GM23338 (cell line): ENCODE data around the gene DENND4C. TPM values are rescaled to one million over a fixed set of nuclear protein-coding genes. Genes with fewer than 3 reads are reported as not detected.
A peak's percentile ranks its signal among the peaks of the same experiment; 100 is the strongest.

Source experiments
- ATAC-seq: fragments of 200-7000 bp; cut with Tn5 transposase; 3 replicates; pipeline ENCODE4 v1.9.1; 2020
- DNase-seq: peaks from one replicate; pipeline ENCODE4 v3.0.0-alpha.2; 2015; ENCODE audit warnings: low spot score
- H2AFZ ChIP-seq: fragments of 200-600 bp; sonication (generic); 2 replicates; pipeline ENCODE4 v1.8.0; 2016; ENCODE audit warnings: antibody characterized with exemption, mild to moderate bottlenecking, moderate library complexity
- H3F3A ChIP-seq: fragments of 200-600 bp; sonication (generic); replicated peaks from 2 replicates; pipeline ENCODE4 v1.8.0; 2017; ENCODE audit warnings: antibody characterized with exemption, mixed run types, low read depth
- H3K27ac ChIP-seq: fragments of 200-600 bp; sonication (generic); 2 replicates; pipeline ENCODE4 v1.6.1; 2016; ENCODE audit warnings: low read depth
- H3K27me3 ChIP-seq: fragments of 200-600 bp; sonication (generic); 2 replicates; pipeline ENCODE4 v1.8.0; 2016; ENCODE audit warnings: mild to moderate bottlenecking, mixed run types, moderate library complexity; ENCODE audit not compliant: insufficient read depth
- H3K36me3 ChIP-seq: fragments of 200-600 bp; sonication (generic); 2 replicates; pipeline ENCODE4 v1.8.0; 2016; ENCODE audit warnings: mild to moderate bottlenecking; ENCODE audit not compliant: insufficient read depth
- H3K4me1 ChIP-seq: fragments of 200-600 bp; sonication (generic); 2 replicates; pipeline ENCODE4 v1.8.0; 2016; ENCODE audit warnings: mild to moderate bottlenecking, moderate library complexity; ENCODE audit not compliant: insufficient read depth
- H3K4me2 ChIP-seq: fragments of 200-600 bp; sonication (generic); 2 replicates; pipeline ENCODE4 v1.7.1; 2017; ENCODE audit warnings: mixed run types
- H3K4me3 ChIP-seq: fragments of 200-600 bp; sonication (generic); 2 replicates; pipeline ENCODE4 v1.6.1; 2016; ENCODE audit warnings: mixed run types
- H3K79me2 ChIP-seq: fragments of 200-600 bp; sonication (generic); replicated peaks from 2 replicates; pipeline ENCODE4 v1.8.0; 2017; ENCODE audit warnings: mild to moderate bottlenecking; ENCODE audit not compliant: insufficient read depth
- H3K9me2 ChIP-seq: fragments of 200-600 bp; sonication (generic); 2 replicates; pipeline ENCODE4 v1.8.0; 2017; ENCODE audit not compliant: insufficient read depth
- H4K20me1 ChIP-seq: fragments of 200-600 bp; sonication (generic); replicated peaks from 2 replicates; pipeline ENCODE4 v1.8.0; 2017; ENCODE audit warnings: mild to moderate bottlenecking; ENCODE audit not compliant: insufficient read depth
- H3K27ac Mint-ChIP-seq: 2 replicates; pipeline ENCODE4 v1.8.0; 2020; ENCODE audit warnings: inconsistent platforms, mild to moderate bottlenecking, moderate library complexity, mixed read lengths
- H3K27me3 Mint-ChIP-seq: 3 replicates; pipeline ENCODE4 v1.8.0; 2022; ENCODE audit warnings: low read depth, mild to moderate bottlenecking, moderate library complexity, mixed read lengths, inconsistent platforms; ENCODE audit not compliant: insufficient read depth, poor library complexity
- H3K36me3 Mint-ChIP-seq: 3 replicates; pipeline ENCODE4 v1.8.0; 2021; ENCODE audit warnings: low read depth, mild to moderate bottlenecking, inconsistent platforms, moderate library complexity, mixed read lengths
- H3K4me1 Mint-ChIP-seq: 3 replicates; pipeline ENCODE4 v1.8.0; 2020; ENCODE audit warnings: mild to moderate bottlenecking, inconsistent platforms, mixed read lengths
- H3K4me3 Mint-ChIP-seq: 3 replicates; pipeline ENCODE4 v1.8.0; 2021; ENCODE audit warnings: moderate library complexity, mild to moderate bottlenecking, inconsistent platforms, mixed read lengths
- H3K9me3 Mint-ChIP-seq: 3 replicates; pipeline ENCODE4 v1.8.0; 2020; ENCODE audit warnings: moderate library complexity, mild to moderate bottlenecking, inconsistent platforms, mixed read lengths
- CTCF ChIP-seq, 2 experiments: fragments of 200-600 bp in 1 of 2; sonication (generic) in 1 of 2; conservative IDR thresholded peaks; 2 replicates each; pipeline versions ENCODE4 v1.5.1 to v1.6.1; 2016 to 2017; ENCODE audit warnings: antibody characterized with exemption in 2 of 2, low read depth in 2 of 2, mild to moderate bottlenecking in 2 of 2, moderate library complexity in 1 of 2
- ETS1 ChIP-seq: IDR thresholded peaks from 2 replicates; pipeline ENCODE4 v1.6.1; 2016; ENCODE audit warnings: antibody characterized with exemption
- EZH2 ChIP-seq: fragments of 200-600 bp; sonication (generic); IDR thresholded peaks from one replicate; pipeline ENCODE4 v1.8.0; 2017; ENCODE audit warnings: antibody characterized with exemption, mild to moderate bottlenecking, low read depth; ENCODE audit not compliant: unreplicated experiment
- NANOG ChIP-seq: IDR thresholded peaks from 2 replicates; pipeline ENCODE4 v1.6.1; 2016; ENCODE audit warnings: antibody characterized with exemption, borderline replicate concordance
- POLR2AphosphoS5 ChIP-seq: IDR thresholded peaks from 2 replicates; pipeline ENCODE4 v1.6.1; 2016; ENCODE audit warnings: antibody characterized with exemption, low read depth
- REST ChIP-seq: IDR thresholded peaks from one replicate; pipeline ENCODE4 v1.6.1; 2018; ENCODE audit warnings: antibody characterized with exemption; ENCODE audit not compliant: unreplicated experiment
- STAT1 ChIP-seq: IDR thresholded peaks from one replicate; pipeline ENCODE4 v1.6.1; 2016; ENCODE audit warnings: antibody characterized with exemption; ENCODE audit not compliant: unreplicated experiment
- ZNF114 ChIP-seq: fragments of 250-450 bp; sonication (Bioruptor Pico); IDR thresholded peaks from 2 replicates; pipeline ENCODE4 v1.5.0; 2020; ENCODE audit warnings: mild to moderate bottlenecking, moderate library complexity
- ZNF331 ChIP-seq: fragments of 250-450 bp; sonication (Bioruptor Pico); IDR thresholded peaks from 2 replicates; pipeline ENCODE4 v1.5.0; 2020; ENCODE audit warnings: low read depth, mild to moderate bottlenecking, moderate library complexity
- polyA plus RNA-seq: library from polyadenylated mRNA; unstranded; fragments of >200 nt; fragmentation: Nextera tagmentation; extraction: Ambion mirVana; gene quantifications from 2 replicates; pipeline ENCODE4 v1.2.1, GENCODE V29; 2016
- total RNA-seq: library from RNA; depleted of rRNA; stranded (reverse); fragments of >200 nt; shearing (Covaris generic); gene quantifications from 2 replicates; pipeline ENCODE4 v1.2.3, GENCODE V29; 2014

Gene DENND4C
- total and polyA plus RNA-seq, 2 experiments from 2014 or later: 6.4 to 30.8 TPM

- no peak for TF ChIP-seq REST
- TF ChIP-seq ZNF331 (CRISPR knock-in tag): no peak
- no peak for TF ChIP-seq ETS1
These were observed 174.0 kb downstream of the DENND4C start (continued) for GRCh38 chr9:19404283-19405075.

- Histone ChIP-seq H2AFZ (no peak overlapping the region), H3K4me3 (no peak overlapping the region), H3K79me2 (peaks cover 10% of the 10 kb centered on the region), H3F3A (no peaks in the 10 kb centered on the region; the same call in 1 of the 2 replicates), H3K4me2 (no peak overlapping the region), H3K36me3 (no peaks in the 10 kb centered on the region; the same call in 1 of the 2 replicates), H3K27me3 (peaks cover 6% of the 10 kb centered on the region), H3K9me2 (0 out of 2 replicates have a peak, but pooled peaks cover 7% of the 10 kb centered on the region), H3K4me1 (peaks cover 14% of the 10 kb centered on the region), H4K20me1 (no peaks in the 10 kb centered on the region), H3K27ac (no peak overlapping the region)
- peaks cover 4% of the 10 kb centered on the region; the same call in 1 of the 3 replicates for H3K36me3 Mint-ChIP-seq
- no peak for DNase-seq
- ATAC-seq: no peak
- TF ChIP-seq STAT1: no peak
- TF ChIP-seq CTCF (conservative IDR thresholded peaks at IDR 0.05; ENCODE audit: low read depth in 2 of 2): peak in 1 of 2 experiments; percentile 16; a peak in 1 of 4 replicates
- no peak for TF ChIP-seq POLR2AphosphoS5
- TF ChIP-seq NANOG: no peak
- no peak for TF ChIP-seq EZH2
- no peak for TF ChIP-seq ZNF114 (CRISPR knock-in tag)
- peaks cover 21% of the 10 kb centered on the region for H3K27me3 Mint-ChIP-seq
- H3K4me1 Mint-ChIP-seq: peaks cover 11% of the 10 kb centered on the region; the same call in 2 of the 3 replicates
- H3K27ac Mint-ChIP-seq: no peak overlapping the region
- no peak overlapping the region for H3K4me3 Mint-ChIP-seq
- peaks cover 10% of the 10 kb centered on the region for H3K9me3 Mint-ChIP-seq
These were observed 175.3 kb downstream of the DENND4C start for GRCh38 chr9:19405771-19406170.
